HG03439 (cell line): ENCODE measurements around the gene STEAP1B.
"Not testable (repeated sequence)": the region's sequence is repeated elsewhere in the genome, so short reads cannot be mapped to it uniquely, and the experiment has no call there.

Experiments used
- ATAC-seq: cut with Tn5 transposase; IDR thresholded peaks from one replicate; pipeline ENCODE4 v1.9.1; 2021; ENCODE audit warnings: mild to moderate bottlenecking, moderate library complexity; ENCODE audit not compliant: unreplicated experiment

Gene STEAP1B

GRCh38 chr7:22433710-22434460 is 66.1 kb downstream of the STEAP1B start:
- no peak for ATAC-seq

DNA sequence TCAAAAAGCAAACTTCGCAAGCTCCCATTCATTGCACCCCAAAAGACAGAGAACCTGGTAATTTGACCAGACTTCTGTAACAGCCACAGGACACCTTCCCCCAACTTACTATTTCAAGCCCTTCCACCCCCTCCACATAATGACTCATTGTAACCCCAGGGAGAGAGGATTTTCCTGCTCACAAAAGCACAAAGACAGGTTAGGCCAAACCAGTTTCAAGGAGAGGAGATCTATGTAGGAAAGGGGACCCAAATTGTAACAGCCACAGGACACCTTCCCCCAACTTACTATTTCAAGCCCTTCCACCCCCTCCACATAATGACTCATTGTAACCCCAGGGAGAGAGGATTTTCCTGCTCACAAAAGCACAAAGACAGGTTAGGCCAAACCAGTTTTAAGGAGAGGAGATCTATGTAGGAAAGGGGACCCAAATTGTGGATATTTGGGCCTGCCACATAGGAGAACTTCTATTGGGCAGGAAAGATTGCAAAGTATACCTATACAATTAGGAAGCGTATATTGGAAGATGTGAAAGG is 66.8 kb downstream of the STEAP1B start:
- ATAC-seq = not testable (repeated sequence)

DNA sequence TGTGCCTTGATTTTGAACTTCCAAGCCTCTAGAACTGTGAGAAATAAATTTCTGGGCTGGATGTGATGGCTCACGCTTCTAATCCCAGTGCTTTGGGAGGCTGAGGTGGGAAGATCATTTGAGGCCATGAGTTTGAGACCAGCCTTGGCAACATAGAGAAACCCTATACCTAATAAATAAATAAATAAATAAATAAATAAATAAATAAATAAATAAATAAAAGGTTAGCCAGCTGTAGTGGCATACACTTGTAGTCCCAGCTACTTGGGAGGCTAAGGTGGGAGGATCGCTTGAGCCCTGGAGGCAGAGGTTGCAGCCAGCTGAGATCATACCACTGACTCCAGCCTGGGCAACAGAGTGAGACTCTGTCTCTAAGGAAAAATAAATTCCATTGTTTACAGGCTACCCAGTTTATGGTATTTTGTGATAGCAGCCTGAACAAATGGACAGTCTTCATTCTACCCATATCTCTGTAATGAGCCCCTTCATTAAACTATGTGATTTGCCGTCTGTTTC is 67.7 kb downstream of the STEAP1B start:
- ATAC-seq = no peak

DNA sequence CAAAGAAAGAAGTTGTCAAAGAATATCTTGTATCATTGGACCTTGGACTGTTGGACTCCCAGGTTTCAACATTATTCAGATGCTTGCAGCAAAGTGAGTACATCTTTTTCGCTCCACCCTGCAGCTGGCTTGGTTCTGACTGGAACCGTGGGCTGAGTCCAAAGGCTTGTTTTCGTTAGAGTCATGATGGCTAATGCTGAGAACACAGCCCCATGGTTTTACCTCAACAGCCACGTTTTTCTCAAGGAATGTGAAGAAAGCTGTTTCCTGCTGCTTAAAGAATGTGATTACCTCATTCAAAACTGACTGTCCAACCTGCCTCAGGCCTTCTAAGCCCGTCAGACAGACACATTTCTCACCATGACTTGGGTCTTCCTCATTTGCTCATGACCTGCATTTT is 69.5 kb downstream of the STEAP1B start:
- ATAC-seq = no peak

DNA sequence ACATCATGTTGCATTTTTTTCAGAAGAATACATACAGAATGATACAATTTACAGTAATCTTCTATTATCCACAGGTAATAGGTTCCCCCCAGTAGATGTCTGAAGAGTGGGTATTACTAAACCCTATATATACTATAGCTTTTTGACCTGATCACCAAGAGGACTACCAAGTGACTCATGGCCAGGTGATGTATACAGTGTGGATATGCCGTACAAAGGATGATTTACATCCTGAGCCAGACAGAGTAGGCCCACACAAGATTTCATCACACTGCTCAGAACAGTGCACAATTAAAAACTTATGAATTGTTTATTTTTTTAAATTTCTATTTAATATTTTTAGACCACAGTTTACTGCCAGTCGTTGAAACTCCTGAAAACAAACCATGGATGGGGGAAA is 70.6 kb downstream of the STEAP1B start:
- ATAC-seq = no peak

GRCh38 chr7:22427855-22428254 is 72.1 kb downstream of the STEAP1B start:
- ATAC-seq = no peak

GRCh38 chr7:22427104-22427503 is 72.9 kb downstream of the STEAP1B start:
- no peak for ATAC-seq

- ATAC-seq = no peak
These were observed 73.4 kb downstream of the STEAP1B start for GRCh38 chr7:22426463-22427094.

GRCh38 chr7:22425361-22425760 is 74.6 kb downstream of the STEAP1B start:
- ATAC-seq = no peak

DNA sequence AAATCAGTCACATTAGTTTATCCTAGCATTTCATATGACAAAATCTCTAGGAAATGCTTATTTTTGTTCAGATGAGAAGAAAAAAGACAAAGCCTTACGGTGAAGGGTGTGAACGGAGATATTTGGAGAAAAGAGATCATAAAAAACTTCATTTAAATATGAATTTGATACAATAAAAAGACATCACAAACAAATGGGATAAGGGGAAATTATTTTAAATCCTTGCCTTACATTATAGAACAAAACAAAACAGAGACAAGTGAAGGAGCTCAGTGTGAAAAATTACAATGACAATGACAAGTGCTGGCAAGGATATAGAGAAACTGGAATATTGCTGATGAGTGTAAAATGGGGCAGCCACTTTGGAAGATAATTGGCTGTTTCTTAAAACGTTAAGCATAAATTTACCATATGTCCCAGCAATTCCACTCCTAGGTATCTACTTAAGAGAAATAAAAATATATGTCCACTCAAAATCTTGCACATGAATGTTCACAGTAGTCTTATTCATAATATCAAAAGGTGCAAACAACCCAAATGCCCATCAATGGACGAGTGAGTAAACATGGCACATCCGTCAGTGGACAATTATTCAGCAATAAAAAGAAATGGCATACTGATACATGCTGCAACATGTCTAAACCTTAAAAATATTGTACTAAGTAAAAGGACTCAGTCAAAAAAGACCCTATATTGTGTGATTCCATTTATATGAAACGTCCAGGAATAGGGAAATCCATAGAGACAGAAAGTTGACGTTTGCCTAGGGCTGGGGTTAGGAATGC is 77.0 kb downstream of the STEAP1B start:
- ATAC-seq = no peak

DNA sequence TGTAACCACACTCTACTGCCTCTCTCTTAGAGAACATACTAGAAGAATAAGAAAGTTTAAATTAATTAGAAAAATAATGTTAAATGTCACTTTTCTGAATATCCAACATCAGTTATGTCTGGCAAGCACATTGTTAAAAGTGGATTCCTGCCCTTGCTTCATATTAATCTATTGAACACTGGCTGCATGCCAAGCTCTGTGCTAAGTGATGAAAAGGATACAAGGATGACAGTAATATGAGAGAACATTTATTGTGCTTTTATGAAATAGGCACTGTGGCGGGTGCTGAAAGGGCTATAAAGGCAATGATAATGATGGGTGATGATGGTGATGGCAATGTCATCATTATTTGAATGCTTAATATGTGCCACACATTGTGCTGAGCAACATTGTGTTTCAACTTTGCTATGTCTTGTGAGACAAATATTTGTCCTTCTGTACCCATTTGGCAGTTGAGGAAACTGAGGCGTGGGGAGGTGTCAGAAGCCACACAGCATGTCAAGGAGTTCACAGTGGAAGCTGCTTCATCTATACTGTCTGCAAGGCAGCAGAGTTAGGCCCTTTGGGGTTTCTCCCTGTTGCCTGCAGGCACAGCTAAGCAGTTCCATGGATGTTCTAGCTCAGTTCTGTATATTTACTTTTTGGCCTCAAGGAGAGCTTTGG is 78.9 kb downstream of the STEAP1B start:
- ATAC-seq = no peak

GRCh38 chr7:22420008-22420407 is 80.0 kb downstream of the STEAP1B start:
- no peak for ATAC-seq

GRCh38 chr7:22419488-22419887 is 80.5 kb downstream of the STEAP1B start:
- ATAC-seq = no peak

GRCh38 chr7:22418251-22419046 is 81.5 kb downstream of the STEAP1B start:
- no peak for ATAC-seq

DNA sequence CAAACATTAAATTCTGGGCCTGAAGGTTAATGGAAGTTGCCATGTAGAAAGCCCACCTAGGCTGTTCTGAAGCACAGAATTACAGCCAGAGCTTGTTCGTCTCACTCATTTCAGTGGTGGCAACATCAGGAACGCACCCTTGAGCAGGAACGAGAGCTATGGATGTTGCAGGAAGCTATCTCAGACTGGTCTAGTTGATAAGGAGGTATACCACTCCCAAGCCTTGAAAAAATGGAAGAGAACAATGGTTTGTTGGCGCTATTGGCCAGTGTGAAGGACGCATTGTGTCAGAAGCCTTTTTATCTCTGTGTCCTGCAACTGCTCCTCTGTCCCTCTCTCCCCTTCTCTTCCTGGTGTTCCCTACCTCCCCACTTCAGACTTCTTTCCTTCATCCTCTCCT is 82.1 kb downstream of the STEAP1B start:
- no peak for ATAC-seq

GRCh38 chr7:22417349-22417748 is 82.6 kb downstream of the STEAP1B start:
- no peak for ATAC-seq

- no peak for ATAC-seq
These were observed 85.6 kb downstream of the STEAP1B start for GRCh38 chr7:22414424-22414823.

DNA sequence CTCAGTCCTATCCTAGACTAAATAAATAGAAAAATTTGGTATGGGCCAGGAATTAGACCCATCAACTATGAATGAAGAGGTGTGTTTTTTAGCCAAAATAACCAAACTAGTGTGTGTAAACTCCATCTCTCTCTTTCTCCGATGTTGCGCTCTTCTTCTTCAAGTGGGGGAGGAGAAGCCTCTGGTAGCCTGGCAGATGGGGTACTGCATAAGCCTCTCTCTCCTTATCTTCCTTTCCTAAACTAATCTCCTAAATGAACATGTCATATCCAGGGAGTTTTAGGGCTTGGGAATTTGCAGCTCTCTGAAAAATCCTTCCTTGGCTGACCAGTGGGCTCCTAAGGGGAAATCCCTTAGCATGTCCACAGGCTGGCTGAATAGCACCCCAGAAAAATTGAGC is 86.8 kb downstream of the STEAP1B start:
- ATAC-seq = no peak

DNA sequence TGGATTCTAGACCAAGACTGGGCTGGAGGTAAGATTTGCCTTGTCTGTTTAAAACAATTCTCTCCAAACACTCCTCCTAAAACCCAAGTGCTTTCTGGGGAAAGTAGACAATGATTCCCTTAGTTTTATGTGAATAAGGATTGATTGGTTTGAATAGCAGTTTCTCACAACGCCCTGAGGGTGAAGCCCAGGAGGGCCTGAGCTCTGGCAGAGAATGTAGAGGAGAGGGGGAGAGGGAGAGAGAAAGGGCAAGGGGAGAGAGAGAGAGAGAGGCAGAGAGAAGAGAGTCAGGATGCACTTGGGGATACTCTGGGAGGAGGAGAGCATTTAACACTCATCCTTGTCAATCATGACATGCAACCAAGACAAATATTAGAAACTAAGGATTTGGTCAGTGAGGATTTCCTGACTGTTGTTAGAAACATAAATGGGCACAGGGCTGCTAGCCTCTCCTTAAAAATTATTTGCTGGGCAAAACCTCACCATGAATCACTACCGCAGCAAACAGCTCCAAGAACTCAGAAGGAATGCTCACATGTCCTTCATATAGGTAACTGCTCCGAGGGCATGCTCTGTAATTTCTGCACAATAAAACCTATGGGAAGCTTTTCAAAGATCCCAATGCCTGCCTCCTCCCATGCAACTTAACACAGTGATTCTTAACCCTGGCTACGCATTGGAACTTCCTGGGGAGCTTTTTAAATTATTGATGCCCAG is 87.9 kb downstream of the STEAP1B start:
- ATAC-seq = no peak
